HG02938 (cell line): ENCODE results near the gene PLEKHG4B.
"Not testable (repeated sequence)": the region's sequence is repeated elsewhere in the genome, so short reads cannot be mapped to it uniquely, and the experiment has no call there.

Source experiments
- ATAC-seq: cut with Tn5 transposase; IDR thresholded peaks from one replicate; pipeline ENCODE4 v1.9.1; 2021; ENCODE audit warnings: mild to moderate bottlenecking, moderate library complexity; ENCODE audit not compliant: unreplicated experiment

The PLEKHG4B gene

GRCh38 chr5:91556-92263, at the start of gene PLEKHG4B:
Gene PLEKHG4B (plus strand): TSS chr5:92168. CDS start chr5:92232, 64 bp downstream.
- no peak for ATAC-seq

- no peak for ATAC-seq
Observed at GRCh38 chr5:42250-42649, 49.7 kb upstream of the PLEKHG4B start.

GRCh38 chr5:48192-48591, 43.8 kb upstream of the PLEKHG4B start:
- no peak for ATAC-seq

GRCh38 chr5:49530-49929, 42.4 kb upstream of the PLEKHG4B start:
- not testable (repeated sequence) for ATAC-seq

- no peak for ATAC-seq
Observed at GRCh38 chr5:49953-50544, 41.9 kb upstream of the PLEKHG4B start.

- no peak for ATAC-seq
Observed at GRCh38 chr5:50724-51499, 41.1 kb upstream of the PLEKHG4B start.

- ATAC-seq, result no peak
Observed at GRCh38 chr5:51500-51823, 40.5 kb upstream of the PLEKHG4B start.

GRCh38 chr5:53381-54174, 38.4 kb upstream of the PLEKHG4B start:
- ATAC-seq, result no peak

GRCh38 chr5:54175-54730, 37.7 kb upstream of the PLEKHG4B start:
- ATAC-seq, result no peak

- no peak for ATAC-seq
Observed at GRCh38 chr5:54876-55569, 36.9 kb upstream of the PLEKHG4B start.

GRCh38 chr5:56561-57290, 35.2 kb upstream of the PLEKHG4B start:
- ATAC-seq, result no peak

GRCh38 chr5:60250-60649, 31.7 kb upstream of the PLEKHG4B start:
- not testable (repeated sequence) for ATAC-seq

GRCh38 chr5:70440-70839, 21.5 kb upstream of the PLEKHG4B start:
- ATAC-seq, result no peak

- not testable (repeated sequence) for ATAC-seq
Observed at GRCh38 chr5:72316-73180, 19.4 kb upstream of the PLEKHG4B start.

- ATAC-seq, result not testable (repeated sequence)
Observed at GRCh38 chr5:73181-73447, 18.9 kb upstream of the PLEKHG4B start.

- ATAC-seq, result no peak
Observed at GRCh38 chr5:73768-74502, 18.0 kb upstream of the PLEKHG4B start.

- ATAC-seq, result no peak
Observed at GRCh38 chr5:74503-75109, 17.4 kb upstream of the PLEKHG4B start.
